Panc1 (cell line): ENCODE data around the gene TTC3. TPM values are rescaled to one million over a fixed set of nuclear protein-coding genes. Genes with fewer than 3 reads are reported as not detected.
A peak's percentile ranks its signal among the peaks of the same experiment; 100 is the strongest.

ENCODE experiments used
- ATAC-seq: fragments of 200-7000 bp; cut with Tn5 transposase; 2 replicates; pipeline ENCODE4 v1.9.1; 2020; ENCODE audit warnings: mild to moderate bottlenecking, moderate library complexity
- BruUV-seq: library from RNA; stranded (reverse); fragments of 400-500 nt; replicated peaks from 2 replicates; lab custom pipeline; 2021; lab: Mats Ljungman, UMichigan
- CTCF ChIA-PET: fragments of 300-600 bp; sonication (Branson Sonifier 250); formaldehyde crosslinking; loops from one replicate; lab custom pipeline; 2022; ENCODE audit warnings: antibody characterized with exemption; lab: Charles Lee
- POLR2A ChIA-PET: fragments of 300-600 bp; sonication (Branson Sonifier 250); formaldehyde crosslinking; loops from one replicate; lab custom pipeline; 2022; ENCODE audit warnings: antibody characterized with exemption; lab: Charles Lee
- DNase-seq: peaks from one replicate; pipeline ENCODE4 v3.0.0-alpha.2; 2010; ENCODE audit warnings: low read depth, low spot score
- H3K27ac ChIP-seq: 2 replicates; pipeline ENCODE4 v1.5.1; 2011; ENCODE audit warnings: mild to moderate bottlenecking, low read length, inconsistent platforms
- H3K27me3 ChIP-seq: fragments of 200-500 bp; sonication (Bioruptor generic); 2 replicates; pipeline ENCODE4 v1.6.0; 2014; ENCODE audit warnings: low read length, inconsistent platforms; ENCODE audit not compliant: control insufficient read depth, insufficient read depth
- H3K36me3 ChIP-seq: fragments of 200-500 bp; sonication (Bioruptor generic); 2 replicates; pipeline ENCODE4 v1.5.1; 2014; ENCODE audit warnings: inconsistent platforms, mild to moderate bottlenecking, low read length, moderate library complexity; ENCODE audit not compliant: control insufficient read depth, insufficient read depth
- H3K4me1 ChIP-seq: 2 replicates; pipeline ENCODE4 v1.5.1; 2011; ENCODE audit warnings: inconsistent platforms, mild to moderate bottlenecking, low read length, moderate library complexity; ENCODE audit not compliant: control insufficient read depth, insufficient read depth
- H3K4me3 ChIP-seq, 2 experiments: 2 replicates each; pipeline ENCODE4 v1.5.1; 2011 to 2012; ENCODE audit warnings: low read depth in 2 of 2, low read length in 2 of 2, mild to moderate bottlenecking in 2 of 2, inconsistent platforms in 1 of 2, moderate library complexity in 1 of 2
- H3K9me3 ChIP-seq: fragments of 200-500 bp; sonication (Bioruptor generic); 2 replicates; pipeline ENCODE4 v1.5.1; 2014; ENCODE audit warnings: low read depth, mild to moderate bottlenecking, inconsistent platforms, low read length, moderate library complexity; ENCODE audit not compliant: control insufficient read depth, insufficient read depth
- POLR2AphosphoS5 ChIP-seq: IDR thresholded peaks from 2 replicates; pipeline ENCODE4 v1.6.1; 2012; ENCODE audit warnings: mild to moderate bottlenecking, low read depth, low read length, moderate library complexity
- SIN3A ChIP-seq: IDR thresholded peaks from 2 replicates; pipeline ENCODE4 v1.6.1; 2012; ENCODE audit warnings: low read depth, mild to moderate bottlenecking, low read length, moderate library complexity, borderline replicate concordance; ENCODE audit not compliant: insufficient read depth
- TCF7L2 ChIP-seq: IDR thresholded peaks from 2 replicates; pipeline ENCODE4 v1.6.1; 2011; ENCODE audit warnings: mild to moderate bottlenecking, low read depth, low read length, inconsistent platforms
- in situ Hi-C: cut with HindIII; loops from 2 replicates; pipeline ENCODE4 v1.10.0; 2016; ENCODE audit warnings: low sequenced_read_pairs, low pct_unique_long_range_greater_than_20kb
- intact Hi-C: fragments of 100-400 bp; cut with micrococcal nuclease; formaldehyde crosslinking; loops from one replicate; pipeline ENCODE4 v1.10.0; 2022; ENCODE audit not compliant: unreplicated experiment
- total RNA-seq: library from RNA; stranded (reverse); gene quantifications from one replicate; pipeline ENCODE4 v1.2.1, GENCODE V29; 2021; ENCODE audit not compliant: unreplicated experiment
- TF ChIP-seq, protein P1 (sequence below): fragments of 450-650 bp; IDR thresholded peaks from 2 replicates; pipeline ENCODE4 v1.5.1; 2017; ENCODE audit warnings: mild to moderate bottlenecking
- TF ChIP-seq, protein P2 (sequence below), 2 experiments: IDR thresholded peaks; 2 replicates each; pipeline ENCODE4 v1.6.1; 2011 to 2012; ENCODE audit warnings: low read depth in 2 of 2, control low read depth in 1 of 2, low read length in 1 of 2, mild to moderate bottlenecking in 1 of 2, moderate library complexity in 1 of 2; ENCODE audit not compliant: insufficient read depth in 1 of 2

TTC3 gene
- total RNA-seq, 1 experiment from 2014 or later: 83.0 TPM

GRCh38 chr21:37058261-37058660 lies 14.8 kb upstream of the TTC3 start:
- in situ Hi-C loops (no loop called here), intact Hi-C loops (no loop called here)
- no peak overlapping the region for H3K27ac ChIP-seq
- ATAC-seq: no peak
- TF ChIP-seq, protein P1, sequence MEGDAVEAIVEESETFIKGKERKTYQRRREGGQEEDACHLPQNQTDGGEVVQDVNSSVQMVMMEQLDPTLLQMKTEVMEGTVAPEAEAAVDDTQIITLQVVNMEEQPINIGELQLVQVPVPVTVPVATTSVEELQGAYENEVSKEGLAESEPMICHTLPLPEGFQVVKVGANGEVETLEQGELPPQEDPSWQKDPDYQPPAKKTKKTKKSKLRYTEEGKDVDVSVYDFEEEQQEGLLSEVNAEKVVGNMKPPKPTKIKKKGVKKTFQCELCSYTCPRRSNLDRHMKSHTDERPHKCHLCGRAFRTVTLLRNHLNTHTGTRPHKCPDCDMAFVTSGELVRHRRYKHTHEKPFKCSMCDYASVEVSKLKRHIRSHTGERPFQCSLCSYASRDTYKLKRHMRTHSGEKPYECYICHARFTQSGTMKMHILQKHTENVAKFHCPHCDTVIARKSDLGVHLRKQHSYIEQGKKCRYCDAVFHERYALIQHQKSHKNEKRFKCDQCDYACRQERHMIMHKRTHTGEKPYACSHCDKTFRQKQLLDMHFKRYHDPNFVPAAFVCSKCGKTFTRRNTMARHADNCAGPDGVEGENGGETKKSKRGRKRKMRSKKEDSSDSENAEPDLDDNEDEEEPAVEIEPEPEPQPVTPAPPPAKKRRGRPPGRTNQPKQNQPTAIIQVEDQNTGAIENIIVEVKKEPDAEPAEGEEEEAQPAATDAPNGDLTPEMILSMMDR: no peak
- TF ChIP-seq, protein P2, sequence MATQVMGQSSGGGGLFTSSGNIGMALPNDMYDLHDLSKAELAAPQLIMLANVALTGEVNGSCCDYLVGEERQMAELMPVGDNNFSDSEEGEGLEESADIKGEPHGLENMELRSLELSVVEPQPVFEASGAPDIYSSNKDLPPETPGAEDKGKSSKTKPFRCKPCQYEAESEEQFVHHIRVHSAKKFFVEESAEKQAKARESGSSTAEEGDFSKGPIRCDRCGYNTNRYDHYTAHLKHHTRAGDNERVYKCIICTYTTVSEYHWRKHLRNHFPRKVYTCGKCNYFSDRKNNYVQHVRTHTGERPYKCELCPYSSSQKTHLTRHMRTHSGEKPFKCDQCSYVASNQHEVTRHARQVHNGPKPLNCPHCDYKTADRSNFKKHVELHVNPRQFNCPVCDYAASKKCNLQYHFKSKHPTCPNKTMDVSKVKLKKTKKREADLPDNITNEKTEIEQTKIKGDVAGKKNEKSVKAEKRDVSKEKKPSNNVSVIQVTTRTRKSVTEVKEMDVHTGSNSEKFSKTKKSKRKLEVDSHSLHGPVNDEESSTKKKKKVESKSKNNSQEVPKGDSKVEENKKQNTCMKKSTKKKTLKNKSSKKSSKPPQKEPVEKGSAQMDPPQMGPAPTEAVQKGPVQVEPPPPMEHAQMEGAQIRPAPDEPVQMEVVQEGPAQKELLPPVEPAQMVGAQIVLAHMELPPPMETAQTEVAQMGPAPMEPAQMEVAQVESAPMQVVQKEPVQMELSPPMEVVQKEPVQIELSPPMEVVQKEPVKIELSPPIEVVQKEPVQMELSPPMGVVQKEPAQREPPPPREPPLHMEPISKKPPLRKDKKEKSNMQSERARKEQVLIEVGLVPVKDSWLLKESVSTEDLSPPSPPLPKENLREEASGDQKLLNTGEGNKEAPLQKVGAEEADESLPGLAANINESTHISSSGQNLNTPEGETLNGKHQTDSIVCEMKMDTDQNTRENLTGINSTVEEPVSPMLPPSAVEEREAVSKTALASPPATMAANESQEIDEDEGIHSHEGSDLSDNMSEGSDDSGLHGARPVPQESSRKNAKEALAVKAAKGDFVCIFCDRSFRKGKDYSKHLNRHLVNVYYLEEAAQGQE (IDR thresholded peaks at IDR 0.05; ENCODE audit: insufficient read depth in 1 of 2, low read depth in 2 of 2, low read length in 1 of 2): no peak
- DNase-seq: no peak
- ChIA-PET POLR2A (no interaction called here), CTCF (no interaction called here)
- no peak overlapping the region for H3K4me3 ChIP-seq
- no TSS peak for BruUV-seq
- no peaks in the 10 kb centered on the region for H3K27me3 ChIP-seq
- peaks cover 13% of the 10 kb centered on the region for H3K4me1 ChIP-seq
- H3K36me3 ChIP-seq: no peaks in the 10 kb centered on the region
- no peaks in the 10 kb centered on the region for H3K9me3 ChIP-seq

GRCh38 chr21:37059181-37059580 lies 13.9 kb upstream of the TTC3 start:
- DNase-seq: no peak
- Histone ChIP-seq H3K27ac (0 out of 2 replicates have a peak overlapping the region, but pooled peaks have one; percentile 17), H3K36me3 (no peaks in the 10 kb centered on the region), H3K27me3 (no peaks in the 10 kb centered on the region), H3K4me3 (no peak overlapping the region), H3K9me3 (no peaks in the 10 kb centered on the region), H3K4me1 (peaks cover 13% of the 10 kb centered on the region)
- ChIA-PET CTCF (no interaction called here), POLR2A (no interaction called here)
- BruUV-seq: no TSS peak
- ATAC-seq: no peak
- in situ Hi-C loops: no loop called here
- intact Hi-C loops: no loop called here
- no peak for TF ChIP-seq TCF7L2
- TF ChIP-seq POLR2AphosphoS5: no peak
- TF ChIP-seq, protein P1: no peak
- no peak for TF ChIP-seq SIN3A
- TF ChIP-seq, protein P2 (IDR thresholded peaks at IDR 0.05; ENCODE audit: insufficient read depth in 1 of 2, low read depth in 2 of 2, low read length in 1 of 2): no peak
